K562 (cell line): ENCODE measurements around the gene TAF5L. TPM values are rescaled to one million over a fixed set of nuclear protein-coding genes. Genes with fewer than 3 reads are reported as not detected.

Experiments
- ATAC-seq: fragments of 200-7000 bp; cut with Tn5 transposase; 3 replicates; pipeline ENCODE4 v1.9.1; 2020; ENCODE audit warnings: moderate library complexity
- BruUV-seq: library from RNA; stranded (reverse); fragments of 400-500 nt; replicated peaks from 2 replicates; lab custom pipeline; 2021; lab: Mats Ljungman, UMichigan
- CTCF ChIA-PET: fragments of 300-600 bp; formaldehyde crosslinking; extraction: SDS; loops from one replicate; lab custom pipeline; 2021; ENCODE audit warnings: low intra/inter-chr PET ratio; lab: Yijun Ruan, JAX
- POLR2A ChIA-PET: fragments of 300-600, 350-650 bp; sonication (Branson Sonifier 250); formaldehyde crosslinking; extraction: SDS; loops from one replicate; lab custom pipeline; 2021; ENCODE audit warnings: antibody characterized with exemption, inconsistent platforms; lab: Yijun Ruan, JAX
- DNase-seq, 4 experiments: peaks; one replicate each; pipeline versions ENCODE4 v3.0.0 to v3.0.0-alpha.2; 2011 to 2018; ENCODE audit warnings: low spot score in 3 of 4, mixed read lengths in 3 of 4; ENCODE audit errors: extremely low read depth in 1 of 4
- FAIRE-seq: peaks from 2 replicates; lab custom pipeline; 2011; peaks lifted over from hg19 to GRCh38; lab: Jason Lieb, UNC
- H2AFZ ChIP-seq: 2 replicates; pipeline ENCODE4 v1.6.0; 2011; ENCODE audit warnings: low read depth, low read length, control low read depth, inconsistent platforms
- H3K27ac ChIP-seq: fragments of 200-600 bp; 3 replicates; pipeline ENCODE4 v1.8.0; 2011; ENCODE audit warnings: low read depth, mild to moderate bottlenecking, control low read depth, inconsistent platforms, low read length, moderate library complexity, mixed read lengths; ENCODE audit errors: extremely low read depth
- H3K27me3 ChIP-seq, 2 experiments: fragments of 300-600 bp in 1 of 2; 2 replicates in 1 of 2; 3 replicates in 1 of 2; pipeline versions ENCODE4 v1.6.0 to v1.8.0; 2011; ENCODE audit warnings: inconsistent platforms in 2 of 2, low read length in 2 of 2, mild to moderate bottlenecking in 1 of 2, mixed read lengths in 1 of 2, moderate library complexity in 1 of 2; ENCODE audit not compliant: control insufficient read depth in 2 of 2, insufficient read depth in 2 of 2
- H3K36me3 ChIP-seq: fragments of 300-600 bp; 3 replicates; pipeline ENCODE4 v1.8.0; 2011; ENCODE audit warnings: mild to moderate bottlenecking, low read length, inconsistent platforms; ENCODE audit not compliant: control insufficient read depth, insufficient read depth
- H3K4me1 ChIP-seq, 2 experiments: fragments of 200-600 bp in 1 of 2; replicated peaks in 1 of 2; 2 replicates in 1 of 2; 3 replicates in 1 of 2; pipeline versions ENCODE4 v1.5.1 to v1.8.0; 2011; ENCODE audit warnings: inconsistent platforms in 2 of 2, low read length in 2 of 2, mild to moderate bottlenecking in 1 of 2, mixed read lengths in 1 of 2, moderate library complexity in 1 of 2; ENCODE audit not compliant: control insufficient read depth in 2 of 2, insufficient read depth in 2 of 2
- H3K4me2 ChIP-seq: 2 replicates; pipeline ENCODE4 v1.6.1; 2011; ENCODE audit warnings: low read length, control low read depth, inconsistent platforms, mixed read lengths; ENCODE audit not compliant: insufficient read depth
- H3K4me3 ChIP-seq: fragments of 200-600 bp; sonication (generic), shearing (Covaris generic); 2 replicates; pipeline ENCODE4 v1.5.1; 2016; ENCODE audit warnings: control low read depth, inconsistent platforms
- H3K79me2 ChIP-seq: fragments of 200-600 bp; 3 replicates; pipeline ENCODE4 v1.8.0; 2011; ENCODE audit warnings: low read length, inconsistent platforms; ENCODE audit not compliant: control insufficient read depth, insufficient read depth
- H3K9ac ChIP-seq, 2 experiments: 2 replicates each; pipeline versions ENCODE4 v1.6.0 to v1.6.1; 2011; ENCODE audit warnings: low read depth in 2 of 2, low read length in 2 of 2, control low read depth in 1 of 2, inconsistent platforms in 1 of 2, mild to moderate bottlenecking in 1 of 2, mixed read lengths in 1 of 2; ENCODE audit not compliant: insufficient read depth in 1 of 2
- H3K9me1 ChIP-seq: one replicate; pipeline ENCODE4 v1.6.0; 2011; ENCODE audit warnings: inconsistent platforms, mild to moderate bottlenecking, low read length, moderate library complexity; ENCODE audit not compliant: control insufficient read depth, insufficient read depth
- H3K9me3 ChIP-seq: replicated peaks from 2 replicates; pipeline ENCODE4 v1.5.1; 2011; ENCODE audit warnings: low read depth, low read length, inconsistent platforms; ENCODE audit not compliant: control insufficient read depth, insufficient read depth
- H4K20me1 ChIP-seq: replicated peaks from 2 replicates; pipeline ENCODE4 v1.6.1; 2011; ENCODE audit warnings: low read length, inconsistent platforms, mixed read lengths; ENCODE audit not compliant: control insufficient read depth, insufficient read depth
- ASH1L ChIP-seq: fragments of 450-650 bp; IDR thresholded peaks from 2 replicates; pipeline ENCODE4 v1.6.1; 2018; ENCODE audit warnings: borderline replicate concordance, mild to moderate bottlenecking, low read depth; ENCODE audit not compliant: partially characterized antibody
- BCL6 ChIP-seq: fragments of 250-450 bp; sonication (Bioruptor Pico); IDR thresholded peaks from 2 replicates; pipeline ENCODE4 v1.4.0; 2020
- ELF1 ChIP-seq: fragments of 200-800 bp; sonication (Bioruptor generic); IDR thresholded peaks from 2 replicates; pipeline ENCODE4 v1.6.1; 2016; ENCODE audit warnings: missing genetic modification characterization, missing compliant biosample characterization
- HNRNPUL1 ChIP-seq: fragments of 200-400 bp; formaldehyde crosslinking; IDR thresholded peaks from 2 replicates; pipeline ENCODE4 v1.6.1; 2017; ENCODE audit warnings: low read length
- MNT ChIP-seq, 2 experiments: fragments of 450-650 bp; conservative IDR thresholded peaks; 2 replicates each; pipeline ENCODE4 v1.6.1; 2017; ENCODE audit warnings: mild to moderate bottlenecking in 2 of 2, moderate library complexity in 2 of 2
- NFRKB ChIP-seq: fragments of 450-650 bp; IDR thresholded peaks from 2 replicates; pipeline ENCODE4 v1.6.1; 2016; ENCODE audit warnings: low read depth
- NUFIP1 ChIP-seq: fragments of 450-650 bp; IDR thresholded peaks from 2 replicates; pipeline ENCODE4 v1.6.1; 2018; ENCODE audit not compliant: partially characterized antibody
- PHB2 ChIP-seq: fragments of 450-650 bp; IDR thresholded peaks from 2 replicates; pipeline ENCODE4 v1.6.1; 2017; ENCODE audit warnings: low read depth
- SMARCA5 ChIP-seq: fragments of 450-650 bp; IDR thresholded peaks from 2 replicates; pipeline ENCODE4 v1.6.1; 2016
- TAF9B ChIP-seq: fragments of 450-650 bp; IDR thresholded peaks from 2 replicates; pipeline ENCODE4 v1.6.1; 2018; ENCODE audit warnings: mild to moderate bottlenecking; ENCODE audit not compliant: partially characterized antibody
- TRIM28 ChIP-seq: fragments of 450-650 bp; IDR thresholded peaks from 2 replicates; pipeline ENCODE4 v1.6.1; 2017
- ZNF431 ChIP-seq: sonication (generic); formaldehyde crosslinking; IDR thresholded peaks from 2 replicates; pipeline ENCODE4 v1.8.0; 2022; ENCODE audit warnings: mild to moderate bottlenecking, missing genetic modification reagents
- WGBS: fragments of 100-300 bp; shearing (Covaris generic); methylation state at CpG from one replicate; pipeline ENCODE4 v1.1.6; 2016; ENCODE audit warnings: low coverage, mixed read lengths; ENCODE audit not compliant: insufficient coverage; ENCODE audit errors: missing lambda C conversion rate; 5-methylcytosine and 5-hydroxymethylcytosine counted together
- in situ Hi-C: fragments of 300-500 bp; cut with MboI; formaldehyde crosslinking; loops from 4 replicates; pipeline ENCODE4 v1.15.0; 2018; ENCODE audit warnings: inconsistent platforms, mixed read lengths
- intact Hi-C: fragments of 100-400 bp; cut with micrococcal nuclease; formaldehyde crosslinking; loops from 2 replicates; pipeline ENCODE4 v1.14.2; 2022
- polyA plus RNA-seq, 8 experiments: library from polyadenylated mRNA; depleted of rRNA in 4 of 8; stranded (reverse) in 5 of 8; unstranded in 3 of 8; fragments of >200 nt; fragmentation: Nextera tagmentation in 2 of 8; fragmentation: Illumina TruSeq in 1 of 8; extraction: Ambion mirVana in 2 of 8; extraction: Trizol in 1 of 8; gene quantifications; 2 replicates each; pipeline versions ENCODE4 v1.2.1 to v1.2.3, GENCODE V29; 2011 to 2014; ENCODE audit warnings: inconsistent platforms in 1 of 8, missing spikeins in 1 of 8
- total RNA-seq, 7 experiments: library from RNA; depleted of rRNA in 6 of 7; stranded (reverse); fragments of >200 nt in 6 of 7; fragmentation: Illumina TruSeq in 2 of 7; extraction: Trizol in 2 of 7; gene quantifications; 2 replicates each; pipeline versions ENCODE4 v1.2.1 to v1.2.3, GENCODE V29; 2011 to 2021; ENCODE audit warnings: low replicate concordance in 1 of 7
- TF ChIP-seq, protein P1 (sequence below): sonication (generic); formaldehyde crosslinking; IDR thresholded peaks from 2 replicates; pipeline ENCODE4 v1.8.0; 2022; ENCODE audit warnings: mild to moderate bottlenecking, low read depth, missing genetic modification reagents
- TF ChIP-seq, protein P2 (sequence below): fragments of 450-650 bp; formaldehyde crosslinking; IDR thresholded peaks from 2 replicates; pipeline ENCODE4 v1.4.0; 2022; ENCODE audit warnings: missing genetic modification characterization

The TAF5L gene
- total and polyA plus RNA-seq, 9 of the 15 experiments (the other 6 are each of a cell fraction or from before 2014, with no cell fraction given), result 2.2 to 34.2 (median 23.3) TPM

- TF ChIP-seq PHB2 (0 out of 2 replicates have a peak, but pooled peaks have one; percentile 45), MNT (conservative IDR thresholded peaks at IDR 0.05) (0 out of 4 replicates have a peak, but pooled peaks of 1 of the 2 experiments have one; percentile 82)
- TF ChIP-seq, all 486 proteins: peak for 29; not testable (repeated sequence) for 457
Measured at GRCh38 chr1:229559336-229559801, 66.6 kb downstream of the TAF5L start (continued).

GRCh38 chr1:229558460-229559335, 67.2 kb downstream of the TAF5L start, which contains the start of gene ABCB10:
TSS of gene ABCB10 (minus strand) at chr1:229558707. CDS start at chr1:229558652, 55 bp downstream.
- H3K4me2 ChIP-seq, result peak within 1 kb of the TSS; percentile 94
- peaks cover 12% of the 10 kb centered on the region for H4K20me1 ChIP-seq
- H3K27me3 ChIP-seq, result no peaks in the 10 kb centered on the region; a peak in 1 of 5 replicates
- intact Hi-C loops, result loop anchor here (1.0 to 10.0 kb wide), 3 partner anchors 68 to 596 kb away; partner anchors contain the start of genes RAB4A, TAF5L and URB2
- peak within 1 kb of the TSS; percentile 77 for H3K27ac ChIP-seq
- peaks cover 7% of the 10 kb centered on the region for H3K9me1 ChIP-seq
- in situ Hi-C loops, result no loop called here
- WGBS, result under 1% methylated on average over 79 of the region's 109 CpGs
- H3K36me3 ChIP-seq, result peaks cover 8% of the 10 kb centered on the region; the same call in 2 of the 3 replicates
- ChIA-PET POLR2A (interaction anchor here (0.5 to 1.5 kb wide), 17 partner anchors 10 to 514 kb away, joined by 3 to 8 read pairs (median 3); partner anchors contain the start of genes NUP133, TAF5L and URB2), CTCF (interaction anchor here (1.0 kb wide), 1 partner anchor 67 kb away, joined by 3 read pairs; no protein-coding TSS in a partner anchor)
- peak; percentile 96 for FAIRE-seq
- peak; percentile 84 for ATAC-seq
- peaks cover 48% of the 10 kb centered on the region for H3K79me2 ChIP-seq
- no peaks in the 10 kb centered on the region for H3K9me3 ChIP-seq
- peak within 1 kb of the TSS; percentile 79 for H3K4me3 ChIP-seq
- peak; percentile 97 to 100 (median 98) for DNase-seq
- H3K4me1 ChIP-seq, result peaks cover 28 to 41% of the 10 kb centered on the region in 2 experiments; a peak in 4 of 5 replicates
- peak within 1 kb of the TSS; percentile 98 for H2AFZ ChIP-seq
- BruUV-seq, result no TSS peak
- H3K9ac ChIP-seq, result peak within 1 kb of the TSS; percentile 78 to 94
- no peak for TF ChIP-seq SMARCA5
- TF ChIP-seq, protein P1, sequence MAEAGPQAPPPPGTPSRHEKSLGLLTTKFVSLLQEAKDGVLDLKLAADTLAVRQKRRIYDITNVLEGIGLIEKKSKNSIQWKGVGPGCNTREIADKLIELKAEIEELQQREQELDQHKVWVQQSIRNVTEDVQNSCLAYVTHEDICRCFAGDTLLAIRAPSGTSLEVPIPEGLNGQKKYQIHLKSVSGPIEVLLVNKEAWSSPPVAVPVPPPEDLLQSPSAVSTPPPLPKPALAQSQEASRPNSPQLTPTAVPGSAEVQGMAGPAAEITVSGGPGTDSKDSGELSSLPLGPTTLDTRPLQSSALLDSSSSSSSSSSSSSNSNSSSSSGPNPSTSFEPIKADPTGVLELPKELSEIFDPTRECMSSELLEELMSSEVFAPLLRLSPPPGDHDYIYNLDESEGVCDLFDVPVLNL, result peak; percentile 44; the same call in 1 of the 2 replicates
- TF ChIP-seq NFRKB, result no peak
- no peak for TF ChIP-seq BCL6
- peak; percentile 53 for TF ChIP-seq TAF9B
- no peak for TF ChIP-seq TRIM28
- TF ChIP-seq, protein P2, sequence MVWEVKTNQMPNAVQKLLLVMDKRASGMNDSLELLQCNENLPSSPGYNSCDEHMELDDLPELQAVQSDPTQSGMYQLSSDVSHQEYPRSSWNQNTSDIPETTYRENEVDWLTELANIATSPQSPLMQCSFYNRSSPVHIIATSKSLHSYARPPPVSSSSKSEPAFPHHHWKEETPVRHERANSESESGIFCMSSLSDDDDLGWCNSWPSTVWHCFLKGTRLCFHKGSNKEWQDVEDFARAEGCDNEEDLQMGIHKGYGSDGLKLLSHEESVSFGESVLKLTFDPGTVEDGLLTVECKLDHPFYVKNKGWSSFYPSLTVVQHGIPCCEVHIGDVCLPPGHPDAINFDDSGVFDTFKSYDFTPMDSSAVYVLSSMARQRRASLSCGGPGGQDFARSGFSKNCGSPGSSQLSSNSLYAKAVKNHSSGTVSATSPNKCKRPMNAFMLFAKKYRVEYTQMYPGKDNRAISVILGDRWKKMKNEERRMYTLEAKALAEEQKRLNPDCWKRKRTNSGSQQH, result no peak
- no peak for TF ChIP-seq HNRNPUL1
- TF ChIP-seq ZNF431 (CRISPR knock-in tag), result peak; percentile 74
- no peak for TF ChIP-seq ASH1L
- no peak for TF ChIP-seq NUFIP1
- no peak for TF ChIP-seq ELF1 (tag)
